B cell (primary cell): ENCODE results near the gene TJP3.

ENCODE experiments used
- EZH2 ChIP-seq: IDR thresholded peaks from 2 replicates; pipeline ENCODE4 v1.6.1; 2012; ENCODE audit warnings: borderline replicate concordance, low read depth, mild to moderate bottlenecking, moderate library complexity, low read length; ENCODE audit not compliant: insufficient read depth, poor library complexity, severe bottlenecking
- TF ChIP-seq, protein P1 (sequence below): fragments of 200-600 bp; IDR thresholded peaks from one replicate; pipeline ENCODE4 v1.8.0; 2022; ENCODE audit warnings: antibody characterized with exemption, mild to moderate bottlenecking

- TF ChIP-seq, protein P1, sequence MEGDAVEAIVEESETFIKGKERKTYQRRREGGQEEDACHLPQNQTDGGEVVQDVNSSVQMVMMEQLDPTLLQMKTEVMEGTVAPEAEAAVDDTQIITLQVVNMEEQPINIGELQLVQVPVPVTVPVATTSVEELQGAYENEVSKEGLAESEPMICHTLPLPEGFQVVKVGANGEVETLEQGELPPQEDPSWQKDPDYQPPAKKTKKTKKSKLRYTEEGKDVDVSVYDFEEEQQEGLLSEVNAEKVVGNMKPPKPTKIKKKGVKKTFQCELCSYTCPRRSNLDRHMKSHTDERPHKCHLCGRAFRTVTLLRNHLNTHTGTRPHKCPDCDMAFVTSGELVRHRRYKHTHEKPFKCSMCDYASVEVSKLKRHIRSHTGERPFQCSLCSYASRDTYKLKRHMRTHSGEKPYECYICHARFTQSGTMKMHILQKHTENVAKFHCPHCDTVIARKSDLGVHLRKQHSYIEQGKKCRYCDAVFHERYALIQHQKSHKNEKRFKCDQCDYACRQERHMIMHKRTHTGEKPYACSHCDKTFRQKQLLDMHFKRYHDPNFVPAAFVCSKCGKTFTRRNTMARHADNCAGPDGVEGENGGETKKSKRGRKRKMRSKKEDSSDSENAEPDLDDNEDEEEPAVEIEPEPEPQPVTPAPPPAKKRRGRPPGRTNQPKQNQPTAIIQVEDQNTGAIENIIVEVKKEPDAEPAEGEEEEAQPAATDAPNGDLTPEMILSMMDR: no peak
- no peak for TF ChIP-seq EZH2
Measured at GRCh38 chr19:3672993-3673392, 35.2 kb upstream of the TJP3 start.
